Glutamatergic neuron (in vitro differentiated cells): ENCODE results near the gene TYMP. TPM values are rescaled to one million over a fixed set of nuclear protein-coding genes. Genes with fewer than 3 reads are reported as not detected.
"Not testable (repeated sequence)": the region's sequence is repeated elsewhere in the genome, so short reads cannot be mapped to it uniquely, and the experiment has no call there.

Experiments used
- DNase-seq: peaks from one replicate; pipeline ENCODE4 v3.0.0; 2022
- H3K27ac Mint-ChIP-seq: one replicate; pipeline ENCODE4 v1.8.0; 2020; ENCODE audit warnings: mild to moderate bottlenecking, mixed read lengths, inconsistent platforms; ENCODE audit not compliant: unreplicated experiment
- H3K27me3 Mint-ChIP-seq: one replicate; pipeline ENCODE4 v1.8.0; 2020; ENCODE audit warnings: mild to moderate bottlenecking, moderate library complexity, mixed read lengths, inconsistent platforms; ENCODE audit not compliant: unreplicated experiment
- H3K36me3 Mint-ChIP-seq: one replicate; pipeline ENCODE4 v1.8.0; 2020; ENCODE audit warnings: mild to moderate bottlenecking, mixed read lengths, inconsistent platforms; ENCODE audit not compliant: unreplicated experiment
- H3K4me1 Mint-ChIP-seq: one replicate; pipeline ENCODE4 v1.8.0; 2020; ENCODE audit warnings: mild to moderate bottlenecking, low read depth, mixed read lengths, inconsistent platforms; ENCODE audit not compliant: unreplicated experiment
- H3K4me3 Mint-ChIP-seq: one replicate; pipeline ENCODE4 v1.8.0; 2020; ENCODE audit warnings: mild to moderate bottlenecking, mixed read lengths, inconsistent platforms; ENCODE audit not compliant: unreplicated experiment
- H3K9me3 Mint-ChIP-seq: one replicate; pipeline ENCODE4 v1.8.0; 2020; ENCODE audit warnings: mild to moderate bottlenecking, moderate library complexity, mixed read lengths, inconsistent platforms; ENCODE audit not compliant: unreplicated experiment
- CTCF ChIP-seq: fragments of 200-600 bp; sonication (generic); IDR thresholded peaks from one replicate; pipeline ENCODE4 v1.5.0; 2021; ENCODE audit not compliant: partially characterized antibody, unreplicated experiment
- total RNA-seq: library from RNA; stranded (reverse); fragmentation: NEBNext Ultra II Directional; extraction: Animal tissue kit (Norgen Biotek cat#: 25700); gene quantifications from one replicate; pipeline ENCODE4 v1.2.1, GENCODE V29; 2021; ENCODE audit not compliant: unreplicated experiment

Gene TYMP
- total RNA-seq, 1 donor from 2014 or later, result 1.2 TPM

GRCh38 chr22:50537765-50538164 is 8.0 kb upstream of the TYMP start:
- H3K27me3 Mint-ChIP-seq, result peaks cover 9% of the 10 kb centered on the region
- no peak overlapping the region for H3K4me3 Mint-ChIP-seq
- H3K9me3 Mint-ChIP-seq, result peaks cover 6% of the 10 kb centered on the region
- no peaks in the 10 kb centered on the region for H3K36me3 Mint-ChIP-seq
- no peak for DNase-seq
- H3K4me1 Mint-ChIP-seq, result peaks cover 3% of the 10 kb centered on the region
- no peak overlapping the region for H3K27ac Mint-ChIP-seq
- TF ChIP-seq CTCF, result no peak

- Mint-ChIP-seq H3K36me3 (no peaks in the 10 kb centered on the region), H3K9me3 (peaks cover 6% of the 10 kb centered on the region), H3K27me3 (peaks cover 12% of the 10 kb centered on the region), H3K27ac (no peak overlapping the region), H3K4me1 (peaks cover 3% of the 10 kb centered on the region), H3K4me3 (no peak overlapping the region)
- no peak for TF ChIP-seq CTCF
- no peak for DNase-seq
These were observed 6.4 kb upstream of the TYMP start for GRCh38 chr22:50536226-50536625.

- no peak for TF ChIP-seq CTCF
- no peaks in the 10 kb centered on the region for H3K36me3 Mint-ChIP-seq
- H3K4me3 Mint-ChIP-seq, result no peak overlapping the region
These were observed 5.3 kb upstream of the TYMP start for GRCh38 chr22:50535113-50535512.

GRCh38 chr22:50533856-50534711 is 4.3 kb upstream of the TYMP start:
- H3K27me3 Mint-ChIP-seq, result peaks cover 10% of the 10 kb centered on the region
- DNase-seq, H3K9me3 Mint-ChIP-seq, H3K4me1 Mint-ChIP-seq, H3K36me3 Mint-ChIP-seq, H3K27ac Mint-ChIP-seq, H3K4me3 Mint-ChIP-seq: not testable (repeated sequence)

More at GRCh38 chr22:50535113-50535512, 5.3 kb upstream of the TYMP start:
- peaks cover 2% of the 10 kb centered on the region for H3K9me3 Mint-ChIP-seq
- no peaks in the 10 kb centered on the region for H3K4me1 Mint-ChIP-seq
- peaks cover 10% of the 10 kb centered on the region for H3K27me3 Mint-ChIP-seq
- H3K27ac Mint-ChIP-seq, result no peak overlapping the region
- no peak for DNase-seq

- H3K27ac Mint-ChIP-seq, result no peak overlapping the region
- no peaks in the 10 kb centered on the region for H3K36me3 Mint-ChIP-seq
- no peak for DNase-seq
- H3K4me1 Mint-ChIP-seq, result peaks cover 1% of the 10 kb centered on the region
- H3K9me3 Mint-ChIP-seq, result peaks cover 7% of the 10 kb centered on the region
- H3K27me3 Mint-ChIP-seq, result peaks cover 13% of the 10 kb centered on the region
- H3K4me3 Mint-ChIP-seq, result peak overlapping the region; percentile 25
- TF ChIP-seq CTCF, result no peak
These were observed 3.3 kb upstream of the TYMP start for GRCh38 chr22:50532824-50533796.
